Measurements from ENCODE around the gene CD300A.

The CD300A gene

DNA sequence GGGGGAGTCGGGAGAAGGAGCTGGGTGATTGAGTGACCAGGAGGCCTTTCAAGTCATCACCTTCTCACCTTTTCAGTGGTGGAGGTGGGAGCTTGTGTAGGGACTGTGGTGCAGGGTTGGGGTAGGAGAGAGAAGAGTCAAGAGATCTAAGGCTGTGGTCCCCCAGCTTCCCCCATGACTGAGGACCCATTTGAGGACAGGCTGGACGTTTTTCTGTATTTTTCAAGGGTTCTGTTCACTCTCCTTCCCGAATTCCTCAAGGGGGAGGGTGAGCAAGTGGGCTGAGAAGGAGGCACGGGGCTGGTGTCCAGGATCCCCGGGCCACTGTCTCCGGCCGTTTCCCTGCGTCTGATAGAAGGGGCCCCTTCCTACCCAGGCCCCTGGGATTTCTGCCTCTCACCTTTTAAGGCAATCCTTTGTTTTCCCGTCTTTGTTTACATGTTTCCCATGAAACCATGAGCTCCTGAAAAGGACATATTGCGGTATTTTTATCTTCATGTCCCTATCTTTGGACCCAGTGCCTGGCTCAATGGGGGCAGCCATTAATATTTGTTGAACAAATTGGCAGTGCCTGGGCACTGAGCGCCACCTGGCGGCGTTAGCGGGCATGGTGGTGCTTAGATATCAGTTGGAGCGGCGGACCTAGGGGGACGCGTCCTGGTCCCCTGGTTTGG, 9.2 kb upstream of the CD300A start (continued):
- TF ChIP-seq, protein P1, sequence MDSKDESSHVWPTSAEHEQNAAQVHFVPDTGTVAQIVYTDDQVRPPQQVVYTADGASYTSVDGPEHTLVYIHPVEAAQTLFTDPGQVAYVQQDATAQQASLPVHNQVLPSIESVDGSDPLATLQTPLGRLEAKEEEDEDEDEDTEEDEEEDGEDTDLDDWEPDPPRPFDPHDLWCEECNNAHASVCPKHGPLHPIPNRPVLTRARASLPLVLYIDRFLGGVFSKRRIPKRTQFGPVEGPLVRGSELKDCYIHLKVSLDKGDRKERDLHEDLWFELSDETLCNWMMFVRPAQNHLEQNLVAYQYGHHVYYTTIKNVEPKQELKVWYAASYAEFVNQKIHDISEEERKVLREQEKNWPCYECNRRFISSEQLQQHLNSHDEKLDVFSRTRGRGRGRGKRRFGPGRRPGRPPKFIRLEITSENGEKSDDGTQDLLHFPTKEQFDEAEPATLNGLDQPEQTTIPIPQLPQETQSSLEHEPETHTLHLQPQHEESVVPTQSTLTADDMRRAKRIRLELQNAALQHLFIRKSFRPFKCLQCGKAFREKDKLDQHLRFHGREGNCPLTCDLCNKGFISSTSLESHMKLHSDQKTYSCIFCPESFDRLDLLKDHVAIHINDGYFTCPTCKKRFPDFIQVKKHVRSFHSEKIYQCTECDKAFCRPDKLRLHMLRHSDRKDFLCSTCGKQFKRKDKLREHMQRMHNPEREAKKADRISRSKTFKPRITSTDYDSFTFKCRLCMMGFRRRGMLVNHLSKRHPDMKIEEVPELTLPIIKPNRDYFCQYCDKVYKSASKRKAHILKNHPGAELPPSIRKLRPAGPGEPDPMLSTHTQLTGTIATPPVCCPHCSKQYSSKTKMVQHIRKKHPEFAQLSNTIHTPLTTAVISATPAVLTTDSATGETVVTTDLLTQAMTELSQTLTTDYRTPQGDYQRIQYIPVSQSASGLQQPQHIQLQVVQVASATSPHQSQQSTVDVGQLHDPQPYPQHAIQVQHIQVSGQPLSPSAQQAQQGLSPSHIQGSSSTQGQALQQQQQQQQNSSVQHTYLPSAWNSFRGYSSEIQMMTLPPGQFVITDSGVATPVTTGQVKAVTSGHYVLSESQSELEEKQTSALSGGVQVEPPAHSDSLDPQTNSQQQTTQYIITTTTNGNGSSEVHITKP (tag by site-specific recombination; IDR thresholded peaks at IDR 0.05), result no peak
- TF ChIP-seq SP3 (tag by site-specific recombination; IDR thresholded peaks at IDR 0.05) (peak; percentile 26; the same call in 1 of the 2 replicates), ZNF10 (tag by site-specific recombination; IDR thresholded peaks at IDR 0.05) (no peak; the same call in 1 of the 2 replicates), ZNF112 (tag by site-specific recombination; IDR thresholded peaks at IDR 0.05) (no peak), ZNF239 (tag by site-specific recombination; IDR thresholded peaks at IDR 0.05) (no peak), REPIN1 (tag by site-specific recombination; IDR thresholded peaks at IDR 0.05; ENCODE audit: low read depth) (no peak), ZIC2 (tag by site-specific recombination; IDR thresholded peaks at IDR 0.05) (no peak), ZNF423 (tag by site-specific recombination; IDR thresholded peaks at IDR 0.05) (no peak), ZNF24 (tag by site-specific recombination; IDR thresholded peaks at IDR 0.05) (0 out of 2 replicates have a peak, but pooled peaks have one; percentile 41), ZNF2 (tag by site-specific recombination; IDR thresholded peaks at IDR 0.05) (peak; percentile 76; the same call in 1 of the 2 replicates), KLF10 (tag by site-specific recombination; IDR thresholded peaks at IDR 0.05) (no peak), ZSCAN16 (tag by site-specific recombination; IDR thresholded peaks at IDR 0.05) (no peak), OVOL3 (tag by site-specific recombination; IDR thresholded peaks at IDR 0.05) (no peak), ZNF610 (tag by site-specific recombination; IDR thresholded peaks at IDR 0.05; ENCODE audit: borderline replicate concordance) (no peak), YY2 (tag by site-specific recombination; IDR thresholded peaks at IDR 0.05) (peak; percentile 86), ZNF843 (tag by site-specific recombination; IDR thresholded peaks at IDR 0.05) (no peak)
- TF ChIP-seq, protein P2, sequence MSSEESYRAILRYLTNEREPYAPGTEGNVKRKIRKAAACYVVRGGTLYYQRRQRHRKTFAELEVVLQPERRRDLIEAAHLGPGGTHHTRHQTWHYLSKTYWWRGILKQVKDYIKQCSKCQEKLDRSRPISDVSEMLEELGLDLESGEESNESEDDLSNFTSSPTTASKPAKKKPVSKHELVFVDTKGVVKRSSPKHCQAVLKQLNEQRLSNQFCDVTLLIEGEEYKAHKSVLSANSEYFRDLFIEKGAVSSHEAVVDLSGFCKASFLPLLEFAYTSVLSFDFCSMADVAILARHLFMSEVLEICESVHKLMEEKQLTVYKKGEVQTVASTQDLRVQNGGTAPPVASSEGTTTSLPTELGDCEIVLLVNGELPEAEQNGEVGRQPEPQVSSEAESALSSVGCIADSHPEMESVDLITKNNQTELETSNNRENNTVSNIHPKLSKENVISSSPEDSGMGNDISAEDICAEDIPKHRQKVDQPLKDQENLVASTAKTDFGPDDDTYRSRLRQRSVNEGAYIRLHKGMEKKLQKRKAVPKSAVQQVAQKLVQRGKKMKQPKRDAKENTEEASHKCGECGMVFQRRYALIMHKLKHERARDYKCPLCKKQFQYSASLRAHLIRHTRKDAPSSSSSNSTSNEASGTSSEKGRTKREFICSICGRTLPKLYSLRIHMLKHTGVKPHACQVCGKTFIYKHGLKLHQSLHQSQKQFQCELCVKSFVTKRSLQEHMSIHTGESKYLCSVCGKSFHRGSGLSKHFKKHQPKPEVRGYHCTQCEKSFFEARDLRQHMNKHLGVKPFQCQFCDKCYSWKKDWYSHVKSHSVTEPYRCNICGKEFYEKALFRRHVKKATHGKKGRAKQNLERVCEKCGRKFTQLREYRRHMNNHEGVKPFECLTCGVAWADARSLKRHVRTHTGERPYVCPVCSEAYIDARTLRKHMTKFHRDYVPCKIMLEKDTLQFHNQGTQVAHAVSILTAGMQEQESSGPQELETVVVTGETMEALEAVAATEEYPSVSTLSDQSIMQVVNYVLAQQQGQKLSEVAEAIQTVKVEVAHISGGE (tag by site-specific recombination; conservative IDR thresholded peaks at IDR 0.05; ENCODE audit: low read depth), result no peak
- TF ChIP-seq, protein P3, sequence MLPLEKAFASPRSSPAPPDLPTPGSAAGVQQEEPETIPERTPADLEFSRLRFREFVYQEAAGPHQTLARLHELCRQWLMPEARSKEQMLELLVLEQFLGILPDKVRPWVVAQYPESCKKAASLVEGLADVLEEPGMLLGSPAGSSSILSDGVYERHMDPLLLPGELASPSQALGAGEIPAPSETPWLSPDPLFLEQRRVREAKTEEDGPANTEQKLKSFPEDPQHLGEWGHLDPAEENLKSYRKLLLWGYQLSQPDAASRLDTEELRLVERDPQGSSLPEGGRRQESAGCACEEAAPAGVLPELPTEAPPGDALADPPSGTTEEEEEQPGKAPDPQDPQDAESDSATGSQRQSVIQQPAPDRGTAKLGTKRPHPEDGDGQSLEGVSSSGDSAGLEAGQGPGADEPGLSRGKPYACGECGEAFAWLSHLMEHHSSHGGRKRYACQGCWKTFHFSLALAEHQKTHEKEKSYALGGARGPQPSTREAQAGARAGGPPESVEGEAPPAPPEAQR (tag by site-specific recombination; IDR thresholded peaks at IDR 0.05), result no peak
- TF ChIP-seq, protein P4, sequence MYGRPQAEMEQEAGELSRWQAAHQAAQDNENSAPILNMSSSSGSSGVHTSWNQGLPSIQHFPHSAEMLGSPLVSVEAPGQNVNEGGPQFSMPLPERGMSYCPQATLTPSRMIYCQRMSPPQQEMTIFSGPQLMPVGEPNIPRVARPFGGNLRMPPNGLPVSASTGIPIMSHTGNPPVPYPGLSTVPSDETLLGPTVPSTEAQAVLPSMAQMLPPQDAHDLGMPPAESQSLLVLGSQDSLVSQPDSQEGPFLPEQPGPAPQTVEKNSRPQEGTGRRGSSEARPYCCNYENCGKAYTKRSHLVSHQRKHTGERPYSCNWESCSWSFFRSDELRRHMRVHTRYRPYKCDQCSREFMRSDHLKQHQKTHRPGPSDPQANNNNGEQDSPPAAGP (tag by site-specific recombination; IDR thresholded peaks at IDR 0.05), result no peak
- TF ChIP-seq, protein P5, sequence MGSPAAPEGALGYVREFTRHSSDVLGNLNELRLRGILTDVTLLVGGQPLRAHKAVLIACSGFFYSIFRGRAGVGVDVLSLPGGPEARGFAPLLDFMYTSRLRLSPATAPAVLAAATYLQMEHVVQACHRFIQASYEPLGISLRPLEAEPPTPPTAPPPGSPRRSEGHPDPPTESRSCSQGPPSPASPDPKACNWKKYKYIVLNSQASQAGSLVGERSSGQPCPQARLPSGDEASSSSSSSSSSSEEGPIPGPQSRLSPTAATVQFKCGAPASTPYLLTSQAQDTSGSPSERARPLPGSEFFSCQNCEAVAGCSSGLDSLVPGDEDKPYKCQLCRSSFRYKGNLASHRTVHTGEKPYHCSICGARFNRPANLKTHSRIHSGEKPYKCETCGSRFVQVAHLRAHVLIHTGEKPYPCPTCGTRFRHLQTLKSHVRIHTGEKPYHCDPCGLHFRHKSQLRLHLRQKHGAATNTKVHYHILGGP (tag by site-specific recombination; IDR thresholded peaks at IDR 0.05), result no peak
- TF ChIP-seq, protein P6, sequence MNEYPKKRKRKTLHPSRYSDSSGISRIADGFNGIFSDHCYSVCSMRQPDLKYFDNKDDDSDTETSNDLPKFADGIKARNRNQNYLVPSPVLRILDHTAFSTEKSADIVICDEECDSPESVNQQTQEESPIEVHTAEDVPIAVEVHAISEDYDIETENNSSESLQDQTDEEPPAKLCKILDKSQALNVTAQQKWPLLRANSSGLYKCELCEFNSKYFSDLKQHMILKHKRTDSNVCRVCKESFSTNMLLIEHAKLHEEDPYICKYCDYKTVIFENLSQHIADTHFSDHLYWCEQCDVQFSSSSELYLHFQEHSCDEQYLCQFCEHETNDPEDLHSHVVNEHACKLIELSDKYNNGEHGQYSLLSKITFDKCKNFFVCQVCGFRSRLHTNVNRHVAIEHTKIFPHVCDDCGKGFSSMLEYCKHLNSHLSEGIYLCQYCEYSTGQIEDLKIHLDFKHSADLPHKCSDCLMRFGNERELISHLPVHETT (tag by site-specific recombination; IDR thresholded peaks at IDR 0.05), result no peak
- TF ChIP-seq, protein P7, sequence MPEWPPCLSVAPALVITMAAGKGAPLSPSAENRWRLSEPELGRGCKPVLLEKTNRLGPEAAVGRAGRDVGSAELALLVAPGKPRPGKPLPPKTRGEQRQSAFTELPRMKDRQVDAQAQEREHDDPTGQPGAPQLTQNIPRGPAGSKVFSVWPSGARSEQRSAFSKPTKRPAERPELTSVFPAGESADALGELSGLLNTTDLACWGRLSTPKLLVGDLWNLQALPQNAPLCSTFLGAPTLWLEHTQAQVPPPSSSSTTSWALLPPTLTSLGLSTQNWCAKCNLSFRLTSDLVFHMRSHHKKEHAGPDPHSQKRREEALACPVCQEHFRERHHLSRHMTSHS (tag by site-specific recombination; IDR thresholded peaks at IDR 0.05), result no peak
- TF ChIP-seq, protein P8, sequence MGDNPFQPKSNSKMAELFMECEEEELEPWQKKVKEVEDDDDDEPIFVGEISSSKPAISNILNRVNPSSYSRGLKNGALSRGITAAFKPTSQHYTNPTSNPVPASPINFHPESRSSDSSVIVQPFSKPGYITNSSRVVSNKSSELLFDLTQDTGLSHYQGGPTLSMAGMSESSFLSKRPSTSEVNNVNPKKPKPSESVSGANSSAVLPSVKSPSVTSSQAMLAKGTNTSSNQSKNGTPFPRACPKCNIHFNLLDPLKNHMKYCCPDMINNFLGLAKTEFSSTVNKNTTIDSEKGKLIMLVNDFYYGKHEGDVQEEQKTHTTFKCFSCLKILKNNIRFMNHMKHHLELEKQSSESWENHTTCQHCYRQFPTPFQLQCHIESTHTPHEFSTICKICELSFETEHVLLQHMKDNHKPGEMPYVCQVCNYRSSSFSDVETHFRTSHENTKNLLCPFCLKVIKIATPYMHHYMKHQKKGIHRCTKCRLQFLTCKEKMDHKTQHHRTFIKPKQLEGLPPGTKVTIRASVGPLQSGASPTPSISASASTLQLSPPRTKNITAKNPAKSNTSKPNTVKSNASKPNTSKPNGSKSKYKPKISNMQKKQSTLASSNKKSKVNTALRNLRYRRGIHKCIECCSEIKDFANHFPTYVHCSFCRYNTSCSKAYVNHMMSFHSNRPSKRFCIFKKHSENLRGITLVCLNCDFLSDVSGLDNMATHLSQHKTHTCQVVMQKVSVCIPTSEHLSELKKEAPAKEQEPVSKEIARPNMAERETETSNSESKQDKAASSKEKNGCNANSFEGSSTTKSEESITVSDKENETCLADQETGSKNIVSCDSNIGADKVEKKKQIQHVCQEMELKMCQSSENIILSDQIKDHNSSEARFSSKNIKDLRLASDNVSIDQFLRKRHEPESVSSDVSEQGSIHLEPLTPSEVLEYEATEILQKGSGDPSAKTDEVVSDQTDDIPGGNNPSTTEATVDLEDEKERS (tag by site-specific recombination; IDR thresholded peaks at IDR 0.05), result no peak
